CD4-positive, alpha-beta T cell treated with Interleukin-6 for 4 hours (primary cell): ENCODE data around the gene ASCL5.
A peak's percentile ranks its signal among the peaks of the same experiment; 100 is the strongest.
"Not testable (repeated sequence)": the region's sequence is repeated elsewhere in the genome, so short reads cannot be mapped to it uniquely, and the experiment has no call there.

Experiments
- DNase-seq: peaks from one replicate; pipeline ENCODE4 v3.0.0-alpha.2; 2020; ENCODE audit warnings: mixed read lengths

ASCL5 gene, protein sequence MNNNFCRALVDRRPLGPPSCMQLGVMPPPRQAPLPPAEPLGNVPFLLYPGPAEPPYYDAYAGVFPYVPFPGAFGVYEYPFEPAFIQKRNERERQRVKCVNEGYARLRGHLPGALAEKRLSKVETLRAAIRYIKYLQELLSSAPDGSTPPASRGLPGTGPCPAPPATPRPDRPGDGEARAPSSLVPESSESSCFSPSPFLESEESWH

DNA sequence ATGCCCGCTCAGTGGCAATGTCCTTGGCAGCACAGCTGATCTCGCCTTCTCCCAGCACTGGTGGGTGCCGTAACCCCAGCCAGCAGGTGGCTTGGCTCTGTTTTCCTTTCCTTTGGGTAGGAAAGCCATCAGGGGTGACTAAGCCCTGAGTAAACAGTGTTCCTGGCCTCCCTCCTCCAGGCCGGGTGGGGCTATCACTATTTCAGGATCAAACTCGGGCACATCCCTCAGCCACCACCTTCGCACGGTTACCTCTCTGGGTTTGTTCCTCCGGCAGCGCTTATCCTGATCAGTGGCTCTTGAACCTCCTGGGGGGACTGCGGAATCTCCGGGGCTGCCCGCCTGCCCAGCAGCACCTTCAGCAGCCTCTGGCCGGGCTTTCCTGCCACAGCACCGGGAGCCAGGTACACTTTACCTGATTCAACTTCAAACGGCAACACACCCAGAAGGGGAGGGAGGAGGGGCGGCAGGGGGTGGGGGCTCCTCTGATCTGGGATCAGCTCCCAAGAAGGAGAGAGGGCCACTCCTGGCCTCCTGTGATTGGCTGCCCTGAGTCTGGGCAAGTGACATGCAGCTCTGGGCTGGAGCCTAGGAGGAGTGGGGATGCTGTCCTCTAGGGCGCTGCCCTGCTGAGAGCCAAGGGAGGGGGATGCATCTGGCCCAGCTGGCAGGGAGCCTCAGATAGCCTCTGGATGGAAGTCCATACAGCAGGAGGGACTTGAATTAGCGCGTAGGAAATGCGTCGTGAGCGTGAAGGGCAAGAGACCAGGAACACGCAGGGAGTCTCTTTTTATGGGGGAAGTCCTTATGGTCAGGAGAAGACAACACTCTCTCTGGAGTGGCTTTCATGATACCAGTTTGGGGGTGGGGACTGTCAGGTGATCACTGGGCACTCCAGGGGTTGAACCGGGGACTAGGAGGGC, at the start of gene ASCL5:
TSS of gene ASCL5 (minus strand) at position 353 of the 923 bp plus-strand sequence. CDS start 11,812 bp downstream, outside the sequence.
- DNase-seq = no peak

DNA sequence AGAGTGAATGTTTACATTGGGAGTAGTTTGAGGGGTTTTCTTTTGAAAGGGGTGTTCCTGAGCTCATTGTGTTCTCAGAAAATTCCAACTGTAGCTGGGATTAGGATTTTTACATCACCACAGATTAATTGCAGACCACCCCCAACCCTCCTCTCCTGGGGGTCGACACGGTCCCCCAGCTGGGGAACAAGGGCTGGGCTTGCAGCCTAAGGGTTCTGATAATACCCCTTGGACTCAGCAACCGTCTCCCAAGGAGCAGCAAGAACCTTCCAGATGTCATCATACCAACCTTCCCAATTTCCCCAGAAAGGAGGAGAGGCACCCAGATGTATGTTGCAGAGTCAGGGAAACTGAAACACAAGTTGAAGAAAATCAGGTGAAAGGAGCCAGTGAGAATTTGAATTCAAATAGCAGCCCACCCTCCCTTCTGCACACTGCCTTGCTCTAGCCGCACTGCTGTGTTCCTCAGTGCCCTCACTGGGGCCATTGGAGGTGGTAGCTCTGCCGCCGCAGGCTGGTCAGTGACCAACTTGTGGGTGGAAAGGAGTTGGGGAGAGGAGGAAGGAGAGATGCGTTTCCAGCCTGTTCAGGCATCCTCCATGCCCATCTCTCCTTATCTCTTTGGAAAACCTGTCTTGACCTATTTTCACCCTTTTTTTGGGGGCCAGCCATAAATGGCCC, 49.0 kb upstream of the ASCL5 start:
- DNase-seq = no peak

DNA sequence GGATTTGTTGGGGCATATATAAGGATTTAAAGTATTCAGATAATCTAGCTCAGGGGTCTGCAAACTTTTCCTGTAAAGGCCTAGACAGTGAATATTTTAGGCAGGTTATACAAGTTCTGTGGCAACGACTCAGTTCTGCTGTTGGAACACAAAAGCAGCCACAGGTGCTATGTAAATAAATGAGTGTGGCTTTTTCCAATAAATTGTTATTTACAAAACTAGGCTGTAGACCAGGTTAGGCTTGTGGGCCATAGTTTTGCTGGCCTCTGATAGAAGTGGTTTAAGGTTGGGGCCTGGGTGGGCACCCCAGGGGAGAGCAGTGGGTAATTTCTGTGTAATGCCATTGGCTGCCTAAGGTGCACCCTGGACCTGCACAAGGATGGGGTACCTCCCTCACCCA, 46.8 kb upstream of the ASCL5 start:
- no peak for DNase-seq

DNA sequence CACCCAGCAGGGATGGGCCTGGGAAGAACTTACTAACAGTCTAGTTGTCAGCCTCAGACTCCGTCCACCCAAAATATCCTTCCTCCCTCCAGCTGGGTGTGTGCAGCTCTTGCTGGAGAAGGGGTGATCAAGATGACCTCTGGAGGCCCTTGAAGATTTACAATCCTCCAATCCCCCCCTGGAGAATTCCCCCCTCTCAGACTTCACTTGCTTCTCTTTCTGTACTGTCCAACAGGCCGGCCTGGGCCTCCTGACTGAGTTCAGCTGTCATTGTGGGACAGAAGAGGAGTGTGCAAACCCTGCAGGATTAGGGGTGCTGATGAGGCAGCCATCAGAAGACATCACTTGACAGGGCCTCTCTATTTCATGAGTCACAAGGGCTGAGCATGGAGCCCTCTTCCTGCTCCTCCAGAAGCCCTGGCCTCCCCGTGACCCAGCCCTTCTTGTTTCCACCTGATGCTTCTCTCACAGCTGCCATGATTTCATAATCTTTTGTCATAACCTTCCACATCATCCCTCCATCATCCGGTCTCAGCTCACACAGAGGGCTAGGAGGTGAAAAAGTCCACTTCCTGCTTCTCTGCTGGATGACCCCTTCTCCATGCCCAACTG, 46.1 kb upstream of the ASCL5 start:
- no peak for DNase-seq

DNA sequence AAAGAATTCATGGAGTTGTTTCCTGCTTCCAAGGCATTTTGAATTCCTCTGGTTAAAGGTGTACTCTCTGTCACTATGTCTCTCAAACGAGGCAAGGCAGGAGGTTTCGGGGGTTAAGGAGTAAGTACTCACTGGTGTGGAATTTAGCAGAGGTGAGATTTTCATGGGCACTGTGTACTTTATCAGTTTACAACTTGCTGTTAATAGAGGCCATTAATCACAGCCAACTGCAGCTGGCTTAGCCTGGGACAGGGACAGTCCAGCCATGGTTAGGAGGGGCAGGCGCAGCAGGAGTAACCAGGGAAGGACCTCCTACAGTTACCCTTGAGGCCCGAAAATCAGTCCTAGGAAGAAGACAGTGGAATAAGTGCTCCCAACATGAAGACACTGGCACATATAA, 45.3 kb upstream of the ASCL5 start:
- DNase-seq = no peak

DNA sequence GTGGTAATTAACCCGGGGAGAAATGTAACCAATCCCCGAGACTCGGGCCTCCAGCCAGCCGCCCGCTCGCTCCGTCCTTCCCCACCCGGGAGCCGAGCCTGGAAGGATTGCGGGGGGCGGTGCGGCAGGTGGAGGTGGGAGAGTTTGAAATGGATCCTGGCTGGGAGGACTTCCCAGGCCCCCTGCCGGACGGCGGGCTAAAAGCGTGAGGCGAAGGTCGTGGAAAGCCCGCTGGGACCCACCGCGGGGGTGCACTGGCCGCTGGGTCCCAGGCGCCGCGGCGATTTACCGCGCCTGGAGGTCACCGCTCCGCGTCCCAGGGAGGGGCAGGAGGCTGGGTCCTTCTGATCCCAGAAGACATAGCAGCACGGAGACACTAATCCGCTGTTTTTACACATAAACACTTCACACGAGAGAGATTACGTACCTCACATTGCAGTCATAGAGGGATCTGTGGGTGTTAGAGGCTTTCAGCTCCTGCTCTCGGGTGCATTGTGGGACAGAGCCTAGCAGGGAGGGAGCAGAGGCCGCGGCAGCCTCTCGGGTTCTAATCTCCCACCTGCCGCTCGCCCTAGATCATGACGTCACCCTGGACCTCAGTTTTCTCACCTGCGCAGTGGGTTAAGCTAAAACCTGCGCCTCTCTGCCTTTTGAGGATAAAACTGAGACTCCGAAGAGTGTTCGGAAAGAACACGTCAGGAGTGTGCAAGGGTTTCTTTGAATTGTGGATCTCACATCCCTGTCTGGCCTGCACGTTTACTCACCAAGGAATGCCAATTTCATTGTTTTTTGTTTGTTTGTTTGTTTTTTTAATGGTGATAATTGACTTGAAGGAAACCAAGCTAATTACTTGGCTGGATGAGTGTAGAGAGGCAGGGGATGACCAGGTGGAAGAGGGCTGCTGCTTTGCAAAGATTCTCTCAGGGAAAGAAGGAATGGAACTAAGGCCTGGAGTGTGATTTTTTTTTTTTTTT, 44.4 kb upstream of the ASCL5 start:
- DNase-seq = peak; percentile 44

DNA sequence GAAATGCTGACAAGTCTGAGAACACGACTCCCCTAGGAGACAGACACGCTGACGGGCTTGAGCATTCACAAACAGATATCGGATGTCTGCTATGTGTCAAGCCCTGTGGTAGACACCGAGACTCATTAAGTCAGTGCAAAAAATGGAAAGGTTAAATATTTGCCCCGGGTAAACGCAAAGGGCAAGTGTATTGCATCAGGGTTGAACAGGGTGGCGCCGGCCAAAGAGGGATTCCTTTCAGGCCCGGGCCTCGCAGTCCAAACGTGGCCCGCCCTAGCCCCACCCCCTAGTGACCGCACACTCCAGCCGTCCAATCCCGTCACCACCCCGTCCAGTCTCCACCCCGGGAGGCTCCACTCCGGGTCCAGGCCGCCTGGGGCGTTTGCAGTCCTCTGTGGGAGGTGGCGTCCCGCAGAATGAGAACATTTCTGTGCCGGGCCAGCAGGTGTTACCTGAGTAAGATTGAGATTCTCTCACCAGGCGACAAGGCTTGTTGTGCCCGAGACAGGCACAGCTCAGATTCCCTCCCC, 43.6 kb upstream of the ASCL5 start:
- DNase-seq = peak; percentile 80

DNA sequence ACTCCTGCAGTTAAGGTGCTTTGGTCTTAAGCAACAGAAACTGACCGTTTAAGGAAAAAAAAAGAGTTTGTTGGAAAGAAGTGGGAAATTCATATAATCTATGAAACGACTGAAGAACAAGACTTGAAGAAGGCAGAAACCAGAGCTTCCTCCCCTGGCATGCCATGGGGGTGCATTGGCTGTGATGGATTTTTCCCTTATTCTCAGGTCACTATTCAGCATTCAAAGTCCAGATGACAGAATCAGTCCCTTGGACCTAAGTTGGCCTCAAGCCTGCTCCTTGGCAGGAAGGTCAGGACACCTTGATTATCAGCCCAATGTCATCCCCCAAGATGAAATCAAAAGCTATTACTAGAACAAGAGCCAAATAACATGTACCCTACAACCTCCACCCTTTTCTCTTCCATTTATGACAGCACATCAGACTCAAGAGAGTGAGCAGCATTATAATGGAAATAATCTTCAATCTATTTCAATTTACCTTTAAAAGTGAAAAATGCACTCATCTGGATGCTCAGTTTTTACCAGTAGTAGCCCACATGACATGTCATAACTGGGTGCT, 43.1 kb upstream of the ASCL5 start:
- DNase-seq = no peak

DNA sequence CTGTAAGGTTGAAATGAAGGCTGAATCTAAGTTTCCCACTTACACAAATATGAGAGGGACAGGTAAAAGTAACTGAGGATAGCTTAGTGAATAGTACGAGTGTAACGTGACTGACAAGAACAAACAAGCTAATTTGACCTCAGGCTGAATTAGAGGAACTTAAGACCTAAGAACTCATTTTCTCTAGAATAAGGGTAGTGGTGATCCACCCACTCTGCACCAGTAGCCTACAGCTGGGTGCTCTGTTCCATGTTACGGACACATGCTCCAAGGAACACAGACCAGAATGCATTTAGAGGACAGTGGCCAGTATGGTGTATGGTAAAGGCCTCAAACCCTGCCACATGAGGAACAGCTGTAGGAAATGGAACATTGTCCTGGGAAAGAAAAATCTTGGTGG, 42.2 kb upstream of the ASCL5 start:
- no peak for DNase-seq

DNA sequence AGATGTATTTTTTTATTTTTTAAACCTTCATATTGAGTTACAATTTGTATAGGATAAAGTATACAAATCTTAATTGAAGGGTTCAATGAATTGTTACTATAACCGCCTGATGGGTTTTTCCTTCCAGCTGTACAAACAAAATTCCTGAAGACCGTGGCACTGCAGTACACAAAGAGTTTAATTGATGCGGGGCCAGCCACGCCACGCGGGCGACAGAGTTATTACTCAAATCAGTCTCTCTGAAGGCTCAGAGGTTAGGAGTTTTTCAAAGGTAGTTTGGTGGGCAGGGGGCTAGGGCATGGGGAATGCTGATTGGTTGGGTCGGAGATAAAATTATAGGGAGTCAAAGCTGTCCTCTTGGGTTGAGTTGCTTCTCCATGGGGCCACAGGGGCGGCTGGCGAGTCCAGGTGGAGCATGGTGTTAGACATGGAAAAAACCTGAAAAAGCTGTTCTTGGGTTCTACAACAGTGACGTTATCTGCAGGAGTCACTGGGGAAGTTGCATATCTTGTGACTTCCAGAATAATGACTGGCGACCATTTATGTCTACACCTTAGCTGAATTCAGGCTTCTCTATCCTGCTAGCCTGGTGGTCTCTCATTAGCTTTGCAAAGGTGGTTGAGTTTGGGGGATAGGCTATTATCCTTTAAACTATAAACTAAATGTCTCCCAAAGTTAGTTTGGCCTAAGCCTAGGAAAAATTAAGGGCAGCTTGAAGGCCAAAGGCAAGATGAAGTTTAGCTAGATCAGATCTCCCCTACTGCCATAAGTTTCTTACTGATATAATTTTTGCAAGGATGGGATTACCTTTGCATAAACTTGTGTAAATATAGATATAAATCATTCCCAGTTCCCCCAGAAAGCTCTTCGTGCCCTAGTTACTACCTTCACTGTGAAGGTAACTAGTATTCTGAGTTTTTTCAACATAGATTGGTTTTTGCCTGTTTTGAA, 40.3 kb upstream of the ASCL5 start:
- DNase-seq = no peak

DNA sequence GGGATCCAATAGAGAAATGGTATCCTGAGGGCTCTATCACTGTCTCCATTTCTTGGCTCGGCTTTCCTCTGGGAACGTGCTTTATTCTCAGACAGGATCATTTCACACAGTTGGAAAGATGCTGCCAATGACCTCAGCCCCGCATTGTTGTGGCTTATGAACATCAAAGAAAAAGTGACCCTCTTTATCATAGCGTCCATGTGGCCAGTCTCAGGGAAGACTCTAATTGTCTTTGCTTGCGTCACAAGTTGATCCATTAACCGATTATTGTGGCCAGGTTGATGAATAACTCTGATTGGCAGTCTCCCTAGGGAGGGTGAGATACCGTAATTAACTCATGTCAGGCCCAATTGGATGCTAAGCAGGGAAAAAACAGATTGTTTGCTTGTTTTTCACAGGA, 37.7 kb upstream of the ASCL5 start:
- no peak for DNase-seq

DNA sequence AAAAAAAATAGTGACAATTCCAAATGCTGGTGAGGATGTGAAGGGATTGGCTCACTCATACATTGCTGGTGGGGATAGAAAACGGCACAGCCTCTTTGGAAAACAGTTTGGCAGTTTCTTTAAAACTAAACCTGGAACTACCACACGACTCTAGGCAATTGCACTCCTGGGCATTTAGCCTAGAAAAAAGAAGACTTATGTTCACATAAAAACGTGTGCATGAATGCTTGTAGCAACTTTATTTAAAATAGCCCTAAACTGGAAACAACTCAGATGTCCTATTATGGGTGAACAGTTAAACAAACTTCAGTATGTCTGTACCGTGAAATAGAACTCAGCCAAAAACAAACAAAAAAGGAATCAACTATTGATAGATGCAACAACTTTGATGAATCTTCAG, 36.7 kb upstream of the ASCL5 start:
- no peak for DNase-seq

DNA sequence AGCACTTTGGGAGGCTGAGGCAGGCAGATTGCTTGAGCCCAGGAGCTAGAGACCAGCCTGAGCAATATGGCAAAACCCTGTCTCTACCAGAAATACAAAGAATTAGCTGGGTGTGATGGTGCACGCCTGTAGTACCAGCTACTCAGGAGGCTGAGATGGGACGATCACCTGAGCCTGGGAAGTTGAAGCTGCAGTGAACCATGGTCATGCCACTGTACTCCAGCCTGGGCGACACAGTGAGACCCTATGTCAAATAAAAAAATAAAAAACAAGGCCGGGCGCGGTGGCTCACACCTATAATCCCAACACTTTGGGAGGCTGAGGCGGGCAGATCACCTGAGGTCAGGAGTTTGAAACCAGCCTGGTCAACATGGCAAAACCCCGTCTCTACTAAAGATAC, 36.1 kb upstream of the ASCL5 start:
- not testable (repeated sequence) for DNase-seq

DNA sequence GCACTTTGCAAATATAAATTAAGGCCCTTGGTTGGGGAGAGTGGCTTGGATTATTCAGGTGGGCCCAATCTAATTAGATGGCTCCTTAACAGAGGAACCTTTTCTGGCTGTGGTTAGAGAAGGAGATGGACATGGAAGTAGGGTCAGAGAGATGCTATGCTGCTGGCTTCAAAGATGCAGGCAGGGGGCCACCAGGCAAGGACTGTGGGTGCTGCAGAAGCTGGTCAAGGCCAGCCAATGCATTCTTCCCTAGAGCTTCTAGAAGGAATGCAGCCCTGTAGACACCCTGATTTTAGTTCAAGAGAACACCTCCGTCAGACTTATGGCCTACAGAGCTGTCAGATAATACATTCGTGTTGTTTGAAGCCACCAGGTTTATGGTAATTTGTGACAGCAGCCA, 31.0 kb upstream of the ASCL5 start:
- DNase-seq = no peak

DNA sequence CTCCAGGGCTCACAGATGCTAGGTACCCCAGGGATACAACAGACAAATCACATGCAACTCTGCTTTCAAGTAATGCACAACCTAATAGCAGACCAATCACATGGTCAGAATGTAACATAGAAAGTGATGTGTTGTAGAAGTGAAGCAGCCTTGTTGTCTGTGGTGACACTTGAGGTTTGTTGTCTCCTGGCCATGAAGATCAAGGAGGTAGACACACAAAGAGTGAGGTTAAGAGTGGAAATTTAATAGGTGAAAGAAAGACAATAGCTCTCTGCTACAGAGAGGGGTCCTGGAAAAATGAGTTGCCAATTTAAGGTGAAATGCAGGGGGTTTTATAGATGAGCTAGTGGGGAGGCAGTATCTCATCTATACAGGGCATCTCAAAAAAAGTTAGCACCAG, 29.8 kb upstream of the ASCL5 start:
- DNase-seq = no peak

DNA sequence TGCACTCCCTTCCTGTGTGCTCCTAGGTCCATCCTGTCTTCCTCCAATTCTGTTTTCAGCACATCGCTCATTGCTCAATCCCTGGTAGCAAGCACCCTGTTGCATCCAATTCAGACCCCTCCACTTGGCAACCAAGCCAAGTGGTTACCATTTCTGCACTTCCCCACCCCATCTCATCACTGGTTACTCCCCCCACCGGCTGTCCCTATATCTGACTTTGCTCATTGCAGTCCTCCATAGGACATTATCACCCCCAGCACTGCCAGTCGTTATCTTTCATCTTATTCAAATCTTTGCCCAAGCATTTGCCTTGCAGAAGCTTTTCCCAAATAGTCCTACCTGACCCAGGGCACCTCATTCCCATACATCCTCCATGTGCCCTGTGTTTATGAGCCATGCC, 29.4 kb upstream of the ASCL5 start:
- DNase-seq = no peak

DNA sequence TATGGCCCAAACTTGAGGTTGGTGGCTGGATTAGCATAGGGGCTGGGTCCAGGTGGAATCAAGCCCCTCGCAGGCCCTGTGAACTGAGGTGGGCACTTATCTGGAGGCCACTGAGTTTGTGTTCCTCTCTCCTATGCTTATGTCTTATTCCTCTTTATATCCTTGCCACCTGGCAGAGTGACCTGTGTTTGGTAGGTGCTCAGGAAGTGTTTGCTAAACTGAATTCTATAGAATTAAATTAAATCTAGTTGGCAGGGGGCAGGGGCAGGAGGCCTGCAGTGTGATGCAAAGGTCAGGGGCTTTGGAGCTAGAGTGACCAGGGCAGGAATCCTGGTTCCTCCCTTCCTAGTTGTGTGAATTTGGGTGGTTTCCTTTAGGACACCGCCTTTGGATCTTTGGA, 28.4 kb upstream of the ASCL5 start:
- no peak for DNase-seq

DNA sequence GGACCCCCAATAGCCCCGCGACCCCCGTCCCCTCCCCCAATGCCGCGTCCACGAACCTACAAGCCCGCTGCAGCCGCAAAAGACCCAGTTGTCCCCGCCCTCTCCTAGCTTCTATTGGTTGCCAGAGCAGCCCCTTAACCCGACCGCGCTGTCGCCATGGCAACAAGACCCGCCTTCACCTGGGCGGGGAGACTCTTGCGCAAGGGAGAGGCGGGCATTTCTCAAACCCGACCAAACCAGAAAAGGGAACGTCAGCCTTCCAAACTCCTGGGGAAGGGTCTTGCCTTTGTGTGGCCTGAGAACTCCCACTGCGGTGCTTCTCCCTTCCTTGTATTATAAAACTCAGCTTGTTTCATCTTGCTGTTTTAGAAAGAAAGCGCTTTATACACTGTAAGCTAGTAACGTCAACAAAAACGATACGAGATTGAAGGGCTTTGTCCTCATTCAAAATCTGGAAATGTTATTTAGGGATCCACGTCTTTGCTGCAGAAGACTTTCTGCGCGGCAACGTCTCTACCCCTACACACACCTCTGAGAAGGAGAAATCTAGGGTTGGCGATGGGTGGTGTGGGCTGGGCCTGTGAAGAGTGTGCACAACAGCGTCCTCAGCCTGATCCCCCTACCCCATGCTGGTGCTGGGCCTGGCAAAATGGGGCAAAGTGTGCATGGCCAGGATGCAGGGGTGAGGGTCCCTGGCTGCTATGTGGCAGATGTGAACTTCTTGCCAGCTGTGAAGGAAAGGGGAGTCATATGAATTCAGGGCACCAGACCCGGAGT, 27.6 kb upstream of the ASCL5 start, which contains the start of gene TMEM9:
TSS of gene TMEM9 (minus strand) at position 86 of the 777 bp plus-strand sequence. CDS start 551 bp downstream, outside the sequence.
- peak; percentile 98 for DNase-seq
